OCI-LY1 (cell line): ENCODE measurements around the gene CUBN.

Source experiments
- CTCF ChIP-seq: fragments of 200-600 bp; sonication (generic), shearing (Covaris generic); IDR thresholded peaks from 2 replicates; pipeline ENCODE4 v1.5.1; 2017; ENCODE audit warnings: mild to moderate bottlenecking, antibody characterized with exemption, low read length, moderate library complexity, mixed read lengths
- EZH2 ChIP-seq: fragments of 200-600 bp; sonication (generic), shearing (Covaris generic); IDR thresholded peaks from 2 replicates; pipeline ENCODE4 v1.8.0; 2017; ENCODE audit warnings: borderline replicate concordance, mixed run types, mild to moderate bottlenecking, antibody characterized with exemption, low read length, moderate library complexity, mixed read lengths

DNA sequence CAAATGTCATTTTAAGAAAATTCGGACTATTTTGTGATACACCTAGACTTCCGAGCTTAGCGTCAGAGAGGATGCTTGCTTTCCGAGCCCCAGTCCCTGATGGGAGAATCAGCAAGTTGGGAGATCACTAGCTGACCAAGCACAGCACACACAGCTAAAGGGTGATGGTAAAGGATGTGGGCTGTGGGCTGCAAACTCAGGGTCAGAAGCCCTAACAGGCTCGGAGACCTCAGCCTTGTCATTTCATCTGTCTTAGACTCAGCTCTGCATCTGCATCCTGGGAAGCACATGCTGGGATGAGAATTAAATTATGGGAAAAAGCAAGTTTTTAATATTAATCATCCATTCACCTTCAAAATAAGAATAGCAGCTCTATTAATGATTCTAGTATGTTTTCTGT, 3.3 kb downstream of the CUBN start:
- TF ChIP-seq CTCF (no peak), EZH2 (no peak)
